PC-3 (cell line): Measurements from ENCODE around the gene ZDHHC18.

Experiments
- EZH2 ChIP-seq: fragments of 300-600 bp; sonication (generic); IDR thresholded peaks from one replicate; pipeline ENCODE4 v1.6.1; 2017; ENCODE audit warnings: antibody characterized with exemption, mild to moderate bottlenecking, low read length; ENCODE audit not compliant: unreplicated experiment
- EZH2phosphoT487 ChIP-seq: fragments of 300-600 bp; sonication (generic); IDR thresholded peaks from 2 replicates; pipeline ENCODE4 v1.6.1; 2018; ENCODE audit warnings: mild to moderate bottlenecking, antibody characterized with exemption, low read length, borderline replicate concordance
- TF ChIP-seq, protein P1 (sequence below): fragments of 300-600 bp; sonication (generic); conservative IDR thresholded peaks from 2 replicates; pipeline ENCODE4 v1.5.1; 2017; ENCODE audit warnings: antibody characterized with exemption, low read depth, mild to moderate bottlenecking, low read length

DNA sequence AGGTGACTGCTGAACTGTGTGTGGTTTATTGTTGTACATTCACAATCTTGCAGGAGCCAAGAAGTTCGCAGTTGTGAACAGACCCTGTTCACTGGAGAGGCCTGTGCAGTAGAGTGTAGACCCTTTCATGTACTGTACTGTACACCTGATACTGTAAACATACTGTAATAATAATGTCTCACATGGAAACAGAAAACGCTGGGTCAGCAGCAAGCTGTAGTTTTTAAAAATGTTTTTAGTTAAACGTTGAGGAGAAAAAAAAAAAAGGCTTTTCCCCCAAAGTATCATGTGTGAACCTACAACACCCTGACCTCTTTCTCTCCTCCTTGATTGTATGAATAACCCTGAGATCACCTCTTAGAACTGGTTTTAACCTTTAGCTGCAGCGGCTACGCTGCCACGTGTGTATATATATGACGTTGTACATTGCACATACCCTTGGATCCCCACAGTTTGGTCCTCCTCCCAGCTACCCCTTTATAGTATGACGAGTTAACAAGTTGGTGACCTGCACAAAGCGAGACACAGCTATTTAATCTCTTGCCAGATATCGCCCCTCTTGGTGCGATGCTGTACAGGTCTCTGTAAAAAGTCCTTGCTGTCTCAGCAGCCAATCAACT is 45.2 kb upstream of the ZDHHC18 start:
- TF ChIP-seq, protein P1, sequence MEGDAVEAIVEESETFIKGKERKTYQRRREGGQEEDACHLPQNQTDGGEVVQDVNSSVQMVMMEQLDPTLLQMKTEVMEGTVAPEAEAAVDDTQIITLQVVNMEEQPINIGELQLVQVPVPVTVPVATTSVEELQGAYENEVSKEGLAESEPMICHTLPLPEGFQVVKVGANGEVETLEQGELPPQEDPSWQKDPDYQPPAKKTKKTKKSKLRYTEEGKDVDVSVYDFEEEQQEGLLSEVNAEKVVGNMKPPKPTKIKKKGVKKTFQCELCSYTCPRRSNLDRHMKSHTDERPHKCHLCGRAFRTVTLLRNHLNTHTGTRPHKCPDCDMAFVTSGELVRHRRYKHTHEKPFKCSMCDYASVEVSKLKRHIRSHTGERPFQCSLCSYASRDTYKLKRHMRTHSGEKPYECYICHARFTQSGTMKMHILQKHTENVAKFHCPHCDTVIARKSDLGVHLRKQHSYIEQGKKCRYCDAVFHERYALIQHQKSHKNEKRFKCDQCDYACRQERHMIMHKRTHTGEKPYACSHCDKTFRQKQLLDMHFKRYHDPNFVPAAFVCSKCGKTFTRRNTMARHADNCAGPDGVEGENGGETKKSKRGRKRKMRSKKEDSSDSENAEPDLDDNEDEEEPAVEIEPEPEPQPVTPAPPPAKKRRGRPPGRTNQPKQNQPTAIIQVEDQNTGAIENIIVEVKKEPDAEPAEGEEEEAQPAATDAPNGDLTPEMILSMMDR, result no peak
- TF ChIP-seq EZH2 (no peak), EZH2phosphoT487 (no peak)
